Measurements from ENCODE around the gene USH2A.

The USH2A gene

DNA sequence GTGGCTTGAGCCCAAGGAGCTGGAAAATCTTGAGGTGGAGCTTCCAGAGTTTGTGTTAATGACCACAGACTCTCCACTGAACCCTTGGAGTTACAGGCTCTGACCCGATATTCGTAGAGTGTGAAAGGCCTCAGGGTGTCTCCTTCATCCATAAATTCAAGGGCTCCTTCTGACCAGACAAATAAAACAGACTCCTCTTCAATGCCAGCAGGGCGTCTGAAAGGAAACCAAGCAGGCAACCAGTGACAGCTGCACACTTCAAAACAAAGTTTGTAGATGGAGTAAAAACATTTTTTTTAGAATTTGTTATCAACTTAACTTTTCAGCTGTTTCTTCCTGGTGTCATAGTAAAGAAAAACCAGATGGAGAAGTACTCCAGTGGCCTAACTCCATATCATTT, 695.1 kb downstream of the USH2A start:
- DNase-seq (ENCODE audit: low read depth in 4 of 4, low spot score in 1 of 4) = no peak

DNA sequence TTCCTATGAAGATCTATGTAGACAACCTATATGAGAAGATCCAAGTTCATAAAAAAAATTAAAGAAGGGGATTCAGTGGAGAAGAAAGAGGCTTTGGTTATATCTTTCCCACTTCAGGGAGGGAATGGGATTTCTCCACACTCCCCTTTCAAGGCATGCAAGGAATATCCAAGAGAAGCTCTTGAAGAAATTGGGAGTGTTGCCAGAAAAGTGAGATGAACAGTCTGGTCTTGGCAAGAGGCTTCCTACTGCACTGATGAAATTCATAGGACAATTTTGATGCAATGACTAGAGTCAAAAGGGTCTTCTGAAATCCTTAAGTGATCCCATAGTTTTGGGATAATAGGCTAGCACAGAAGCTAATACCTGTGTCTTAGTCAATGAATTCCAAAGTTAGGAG, 703.1 kb downstream of the USH2A start:
- no peak for DNase-seq (ENCODE audit: low read depth in 4 of 4, low spot score in 1 of 4)

- no peak for DNase-seq (ENCODE audit: low read depth in 4 of 4, low spot score in 1 of 4)
Observed at GRCh38 chr1:215719552-215719951, 703.7 kb downstream of the USH2A start.

GRCh38 chr1:215718575-215719287, 704.5 kb downstream of the USH2A start:
- no peak for DNase-seq (ENCODE audit: low read depth in 4 of 4, low spot score in 1 of 4)

GRCh38 chr1:215717677-215718426, 705.4 kb downstream of the USH2A start:
- DNase-seq (ENCODE audit: low read depth in 4 of 4, low spot score in 1 of 4) = no peak

DNA sequence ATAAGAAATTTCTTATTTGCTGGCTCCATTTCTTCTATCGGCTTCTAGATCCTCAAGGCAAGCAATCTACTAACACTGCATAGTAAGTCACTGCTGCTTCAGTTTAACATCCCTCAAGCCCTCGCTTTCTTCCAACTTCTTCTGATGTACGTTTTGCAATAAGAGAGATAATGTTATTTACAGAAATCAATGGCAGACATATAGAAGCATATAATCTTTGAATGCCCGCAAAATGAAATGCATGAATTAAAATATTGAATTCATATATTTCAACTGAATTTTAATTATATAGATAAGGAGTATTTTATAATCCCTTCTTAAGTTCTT, 712.4 kb downstream of the USH2A start:
- DNase-seq (ENCODE audit: low read depth in 4 of 4, low spot score in 1 of 4) = no peak

DNA sequence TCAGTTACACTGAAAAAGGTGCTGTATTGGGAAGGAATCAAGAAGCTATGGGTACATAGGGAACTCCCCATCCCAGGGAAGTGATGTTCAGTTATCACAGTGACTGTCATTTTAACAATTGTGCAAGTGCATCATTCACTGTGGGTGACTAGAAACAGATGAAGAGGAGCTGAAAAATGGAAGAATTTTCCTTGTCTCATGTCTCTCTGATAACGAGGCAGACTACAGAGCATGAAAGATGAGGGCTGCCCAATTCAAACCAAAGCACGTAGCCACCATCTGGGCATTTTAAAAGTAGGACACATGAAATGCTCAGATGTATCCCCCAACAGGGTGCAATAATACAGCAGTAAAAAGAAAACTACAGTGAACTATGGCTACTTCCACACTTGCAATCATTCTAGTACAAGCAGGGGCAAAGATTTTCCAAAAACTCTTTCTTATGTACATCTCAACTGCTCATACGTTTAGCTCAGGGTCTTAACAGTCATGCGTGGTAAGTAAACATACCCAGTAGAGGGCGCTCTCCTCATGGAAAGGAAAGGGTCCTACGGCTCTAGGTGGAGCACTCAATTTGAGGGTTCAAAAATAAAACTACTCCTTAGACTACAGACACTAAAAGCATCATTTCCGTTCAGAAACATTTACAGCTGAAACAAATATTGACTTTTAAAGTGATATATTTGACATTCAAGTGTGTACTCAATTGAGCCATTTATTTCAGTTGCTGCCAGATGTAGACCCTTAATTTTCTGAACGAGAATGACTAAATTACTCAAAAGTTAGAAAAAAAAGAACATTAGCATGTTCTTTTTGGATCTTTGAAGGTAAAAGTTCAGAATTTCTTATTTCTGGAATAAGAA, 713.0 kb downstream of the USH2A start:
- DNase-seq (ENCODE audit: low read depth in 4 of 4, low spot score in 1 of 4) = no peak

GRCh38 chr1:215704089-215704860, 719.0 kb downstream of the USH2A start:
- no peak for DNase-seq (ENCODE audit: low read depth in 4 of 4, low spot score in 1 of 4)

DNA sequence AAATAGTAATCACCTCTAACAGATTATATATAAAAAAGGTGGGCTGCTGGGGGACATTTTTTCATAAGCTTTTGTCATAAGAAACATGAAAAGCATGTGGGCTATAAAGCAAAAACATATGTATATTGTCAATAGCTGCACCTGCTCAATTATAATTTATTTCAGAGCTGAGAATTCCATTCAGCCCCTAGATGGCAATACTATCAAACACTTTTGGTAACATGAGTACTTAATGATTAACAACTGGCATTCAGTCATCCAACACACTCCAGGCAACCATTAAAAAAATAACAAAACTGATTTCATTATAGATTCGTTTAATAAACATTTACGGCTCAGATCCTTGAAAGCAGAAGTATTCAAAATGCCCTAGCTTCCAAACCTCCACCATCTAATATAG, 741.0 kb downstream of the USH2A start:
- no peak for DNase-seq (ENCODE audit: low read depth in 4 of 4, low spot score in 1 of 4)

DNA sequence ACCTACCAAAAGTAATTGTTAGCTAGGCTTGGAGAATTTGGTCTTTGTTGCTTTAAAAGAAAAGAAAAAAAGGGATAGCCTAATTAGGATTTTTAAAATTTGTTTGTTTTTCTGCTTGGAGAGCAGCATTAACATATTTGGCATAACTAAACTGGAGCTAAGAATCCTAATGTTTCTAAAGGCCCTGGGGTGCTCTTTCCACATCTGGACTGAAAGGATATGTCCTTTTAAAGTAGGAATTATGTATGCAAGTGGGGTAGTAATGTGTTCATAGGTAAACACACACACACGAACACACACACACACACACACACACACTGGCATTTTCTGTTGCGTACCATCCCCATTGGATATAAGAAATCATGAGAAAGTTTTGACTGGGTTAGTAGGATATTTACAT, 742.2 kb downstream of the USH2A start:
- DNase-seq (ENCODE audit: low read depth in 4 of 4, low spot score in 1 of 4) = no peak

GRCh38 chr1:215679231-215679630, 744.0 kb downstream of the USH2A start:
- DNase-seq (ENCODE audit: low read depth in 4 of 4, low spot score in 1 of 4) = no peak

- DNase-seq (ENCODE audit: low read depth in 4 of 4, low spot score in 1 of 4) = no peak
Observed at GRCh38 chr1:215677112-215677511, 746.1 kb downstream of the USH2A start.

GRCh38 chr1:215673943-215674342, 749.3 kb downstream of the USH2A start:
- no peak for DNase-seq (ENCODE audit: low read depth in 4 of 4, low spot score in 1 of 4)

DNA sequence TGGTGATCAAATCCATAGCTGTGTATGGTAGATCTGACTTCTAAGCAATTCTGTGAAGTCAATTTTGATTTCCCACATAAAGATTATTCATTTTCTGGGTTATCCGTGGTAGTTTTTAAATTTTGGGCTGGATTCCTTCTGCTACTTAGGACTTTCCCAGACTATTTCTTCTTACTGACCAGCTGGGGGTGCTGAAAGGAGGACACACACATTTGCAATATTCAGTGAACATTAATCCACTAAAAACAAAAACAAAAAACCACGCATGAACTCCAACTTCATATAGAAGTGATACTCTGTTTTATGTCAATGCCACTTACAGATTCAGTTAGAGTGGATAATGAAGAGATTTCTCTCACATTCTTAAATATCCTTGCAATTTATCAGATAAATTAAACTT, 750.8 kb downstream of the USH2A start:
- DNase-seq (ENCODE audit: low read depth in 4 of 4, low spot score in 1 of 4) = no peak

DNA sequence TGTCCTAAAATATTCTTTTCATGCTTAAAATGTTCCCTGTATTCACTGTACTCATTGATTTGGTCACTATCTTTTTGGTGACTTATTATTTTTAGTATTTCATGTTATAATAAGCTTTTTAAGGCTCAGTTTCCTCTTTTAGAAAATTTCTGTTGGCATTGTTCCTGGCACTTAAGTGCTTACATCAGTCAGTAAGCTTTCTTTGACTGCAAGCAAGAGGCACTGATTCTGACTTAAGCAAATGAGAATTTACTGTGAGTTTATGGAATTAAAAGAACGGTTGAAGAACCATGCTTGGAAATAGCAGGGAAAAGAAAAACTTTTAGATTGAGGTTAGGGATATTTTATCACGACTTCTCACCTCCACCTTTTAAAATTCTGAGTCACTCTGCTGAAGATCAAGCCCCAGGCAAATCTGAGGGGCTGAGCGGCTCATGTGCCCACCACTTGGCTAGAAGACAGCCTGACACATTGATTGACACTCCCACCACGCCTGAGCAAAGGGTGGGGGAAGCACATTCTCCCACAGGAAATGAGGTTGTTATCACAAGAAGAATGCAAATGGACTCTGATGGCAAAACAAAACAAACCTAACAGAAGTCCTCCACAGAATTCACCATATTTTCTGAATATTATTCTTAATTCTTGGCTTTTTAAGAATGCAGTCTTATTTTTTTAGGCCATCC, 753.3 kb downstream of the USH2A start:
- DNase-seq (ENCODE audit: low read depth in 4 of 4, low spot score in 1 of 4) = no peak

- DNase-seq (ENCODE audit: low read depth in 4 of 4, low spot score in 1 of 4) = no peak
Observed at GRCh38 chr1:215667761-215668160, 755.5 kb downstream of the USH2A start.

- no peak for DNase-seq (ENCODE audit: low read depth in 4 of 4, low spot score in 1 of 4)
Observed at GRCh38 chr1:215665215-215665614, 758.0 kb downstream of the USH2A start.

DNA sequence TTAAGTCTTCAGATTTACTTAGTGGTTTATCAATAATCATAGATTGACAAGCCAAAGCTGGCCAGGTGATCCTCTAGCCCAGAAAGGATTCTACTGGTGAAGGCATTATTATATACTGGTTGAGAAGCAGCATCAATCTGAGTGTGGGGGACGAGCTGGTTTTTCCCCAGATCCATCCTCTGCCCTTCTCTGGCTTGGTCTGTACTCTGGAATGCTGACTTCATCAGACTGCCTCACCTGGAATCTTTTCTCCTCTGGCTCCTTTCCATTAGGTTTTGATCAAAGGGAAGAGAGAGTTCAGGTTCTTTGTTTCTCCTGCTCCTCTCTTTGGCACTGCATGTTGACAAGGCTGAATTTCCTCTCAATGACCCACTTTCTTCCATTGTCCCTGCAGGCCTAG, 762.2 kb downstream of the USH2A start:
- DNase-seq (ENCODE audit: low read depth in 4 of 4, low spot score in 1 of 4) = no peak

DNA sequence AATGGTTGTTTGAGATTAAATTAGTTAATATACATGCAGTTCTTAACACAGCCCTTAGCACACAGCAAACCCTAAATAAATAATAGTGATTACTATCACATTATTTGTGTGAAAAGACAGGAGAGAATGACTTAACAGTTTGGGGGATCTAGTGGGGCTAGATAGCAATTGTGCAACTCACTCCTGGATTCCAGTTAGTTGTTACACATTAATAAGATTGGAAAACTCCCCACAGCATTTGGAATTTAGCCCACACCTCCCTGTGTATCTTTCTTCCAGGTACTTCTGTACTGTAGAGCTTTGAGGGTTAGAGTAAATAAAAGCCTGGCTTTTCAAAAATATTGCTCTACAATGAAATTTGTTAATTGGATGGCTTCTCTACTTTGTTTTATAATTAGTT, 763.0 kb downstream of the USH2A start:
- no peak for DNase-seq (ENCODE audit: low read depth in 4 of 4, low spot score in 1 of 4)

DNA sequence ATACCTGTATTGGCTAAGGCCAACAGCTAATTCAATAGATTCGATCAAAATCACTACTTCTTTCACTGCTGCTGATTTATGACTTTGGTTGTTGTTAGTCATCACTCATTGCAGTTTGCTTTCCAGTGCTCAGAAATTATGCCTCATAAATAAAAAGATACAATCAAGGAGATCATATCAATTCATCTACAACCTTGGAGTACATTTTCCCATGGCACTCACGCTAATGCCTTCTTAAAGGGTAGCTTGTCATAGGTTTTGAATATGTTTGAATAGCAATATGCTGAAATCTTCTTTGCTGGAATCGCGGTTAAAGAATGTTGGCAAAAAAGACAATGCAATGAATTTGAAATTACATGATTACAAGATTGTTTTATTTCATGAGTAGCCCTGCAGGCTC, 766.2 kb downstream of the USH2A start:
- no peak for DNase-seq (ENCODE audit: low read depth in 4 of 4, low spot score in 1 of 4)

DNA sequence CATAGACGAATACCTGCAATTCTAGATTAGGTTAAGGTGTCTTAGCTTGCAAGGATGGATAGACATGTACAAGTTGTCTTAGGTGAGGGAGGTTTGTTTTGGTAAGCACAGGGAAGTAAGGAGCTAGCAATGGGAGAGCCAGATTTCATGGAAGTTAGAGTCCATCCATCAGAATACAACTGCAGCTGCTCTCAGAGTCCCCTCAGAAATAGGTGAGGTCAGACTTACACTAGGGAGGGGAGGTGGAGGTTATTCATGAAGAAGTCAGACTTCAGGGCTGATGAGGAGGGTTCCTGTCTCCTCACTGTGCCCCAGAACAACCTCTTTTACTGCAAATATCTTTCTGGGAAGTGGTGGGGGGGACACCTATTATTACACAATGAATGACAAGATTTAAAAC, 770.9 kb downstream of the USH2A start:
- DNase-seq (ENCODE audit: low read depth in 4 of 4, low spot score in 1 of 4) = no peak
